ENCODE results near the gene MAP1LC3A.
A peak's percentile ranks its signal among the peaks of the same experiment; 100 is the strongest.

MAP1LC3A gene

GRCh38 chr20:34582221-34582620 lies 23.7 kb downstream of the MAP1LC3A start:
- H3K4me1 ChIP-seq (ENCODE audit: control insufficient read depth in 2 of 2, insufficient read depth in 2 of 2, low read length in 2 of 2) = peaks cover 27 to 48% of the 10 kb centered on the region in 2 donors
- no peaks in the 10 kb centered on the region for H3K9me3 ChIP-seq (ENCODE audit: control insufficient read depth in 2 of 2, low read length in 2 of 2)
- H3K9ac ChIP-seq (ENCODE audit: low read depth in 1 of 2, low read length in 2 of 2) = no peak overlapping the region
- peaks cover 2 to 17% of the 10 kb centered on the region in 2 donors for H3K36me3 ChIP-seq (ENCODE audit: control insufficient read depth in 2 of 2, insufficient read depth in 2 of 2, low read length in 2 of 2)
- H3K4me3 ChIP-seq (ENCODE audit: low read length in 2 of 2) = no peak overlapping the region
- no peaks in the 10 kb centered on the region for H3K27me3 ChIP-seq (ENCODE audit: control insufficient read depth in 2 of 2, insufficient read depth in 2 of 2, low read length in 2 of 2)
- peak overlapping the region; percentile 72 to 76 for H3K27ac ChIP-seq (ENCODE audit: low read depth in 2 of 2, low read length in 2 of 2)

- peaks cover 27 to 48% of the 10 kb centered on the region in 2 donors for H3K4me1 ChIP-seq (ENCODE audit: control insufficient read depth in 2 of 2, insufficient read depth in 2 of 2, low read length in 2 of 2)
- no peaks in the 10 kb centered on the region for H3K27me3 ChIP-seq (ENCODE audit: control insufficient read depth in 2 of 2, insufficient read depth in 2 of 2, low read length in 2 of 2)
- peaks cover 2 to 19% of the 10 kb centered on the region in 2 donors for H3K36me3 ChIP-seq (ENCODE audit: control insufficient read depth in 2 of 2, insufficient read depth in 2 of 2, low read length in 2 of 2)
- no peaks in the 10 kb centered on the region for H3K9me3 ChIP-seq (ENCODE audit: control insufficient read depth in 2 of 2, low read length in 2 of 2)
- H3K27ac ChIP-seq (ENCODE audit: low read depth in 2 of 2, low read length in 2 of 2) = peak overlapping the region in 1 of 2 donors; percentile 72
- H3K9ac ChIP-seq (ENCODE audit: low read depth in 1 of 2, low read length in 2 of 2) = no peak overlapping the region
- no peak overlapping the region for H3K4me3 ChIP-seq (ENCODE audit: low read length in 2 of 2)
Observed at GRCh38 chr20:34582911-34583310, 24.4 kb downstream of the MAP1LC3A start.

- H3K36me3 ChIP-seq (ENCODE audit: control insufficient read depth in 2 of 2, insufficient read depth in 2 of 2, low read length in 2 of 2) = peaks cover 2 to 19% of the 10 kb centered on the region in 2 donors
- H3K4me3 ChIP-seq (ENCODE audit: low read length in 2 of 2) = no peak overlapping the region
- peak overlapping the region in 1 of 2 donors; percentile 53 for H3K27ac ChIP-seq (ENCODE audit: low read depth in 2 of 2, low read length in 2 of 2)
- H3K9me3 ChIP-seq (ENCODE audit: control insufficient read depth in 2 of 2, low read length in 2 of 2) = no peaks in the 10 kb centered on the region
- no peaks in the 10 kb centered on the region for H3K27me3 ChIP-seq (ENCODE audit: control insufficient read depth in 2 of 2, insufficient read depth in 2 of 2, low read length in 2 of 2)
- H3K4me1 ChIP-seq (ENCODE audit: control insufficient read depth in 2 of 2, insufficient read depth in 2 of 2, low read length in 2 of 2) = peaks cover 27 to 45% of the 10 kb centered on the region in 2 donors
- no peak overlapping the region for H3K9ac ChIP-seq (ENCODE audit: low read depth in 1 of 2, low read length in 2 of 2)
Observed at GRCh38 chr20:34583544-34583943, 25.0 kb downstream of the MAP1LC3A start.

- no peak overlapping the region for H3K27ac ChIP-seq (ENCODE audit: low read depth in 2 of 2, low read length in 2 of 2)
- H3K27me3 ChIP-seq (ENCODE audit: control insufficient read depth in 2 of 2, insufficient read depth in 2 of 2, low read length in 2 of 2) = no peaks in the 10 kb centered on the region
- H3K9me3 ChIP-seq (ENCODE audit: control insufficient read depth in 2 of 2, low read length in 2 of 2) = no peaks in the 10 kb centered on the region
- no peak overlapping the region for H3K9ac ChIP-seq (ENCODE audit: low read depth in 1 of 2, low read length in 2 of 2)
- H3K4me1 ChIP-seq (ENCODE audit: control insufficient read depth in 2 of 2, insufficient read depth in 2 of 2, low read length in 2 of 2) = peaks cover 20 to 32% of the 10 kb centered on the region in 2 donors
- peaks cover 2 to 19% of the 10 kb centered on the region in 2 donors for H3K36me3 ChIP-seq (ENCODE audit: control insufficient read depth in 2 of 2, insufficient read depth in 2 of 2, low read length in 2 of 2)
- no peak overlapping the region for H3K4me3 ChIP-seq (ENCODE audit: low read length in 2 of 2)
Observed at GRCh38 chr20:34585019-34585418, 26.5 kb downstream of the MAP1LC3A start.

- H3K27ac ChIP-seq (ENCODE audit: low read depth in 2 of 2, low read length in 2 of 2) = no peak overlapping the region
- H3K36me3 ChIP-seq (ENCODE audit: control insufficient read depth in 2 of 2, insufficient read depth in 2 of 2, low read length in 2 of 2) = peaks cover 2 to 13% of the 10 kb centered on the region in 2 donors
- no peak overlapping the region for H3K9ac ChIP-seq (ENCODE audit: low read depth in 1 of 2, low read length in 2 of 2)
- H3K4me3 ChIP-seq (ENCODE audit: low read length in 2 of 2) = no peak overlapping the region
- H3K27me3 ChIP-seq (ENCODE audit: control insufficient read depth in 2 of 2, insufficient read depth in 2 of 2, low read length in 2 of 2) = no peaks in the 10 kb centered on the region
- H3K9me3 ChIP-seq (ENCODE audit: control insufficient read depth in 2 of 2, low read length in 2 of 2) = no peaks in the 10 kb centered on the region
- peaks cover 11 to 19% of the 10 kb centered on the region in 2 donors for H3K4me1 ChIP-seq (ENCODE audit: control insufficient read depth in 2 of 2, insufficient read depth in 2 of 2, low read length in 2 of 2)
Observed at GRCh38 chr20:34586488-34587163, 28.1 kb downstream of the MAP1LC3A start.

GRCh38 chr20:34595377-34596184 lies 37.1 kb downstream of the MAP1LC3A start:
- no peaks in the 10 kb centered on the region for H3K36me3 ChIP-seq (ENCODE audit: control insufficient read depth in 2 of 2, insufficient read depth in 2 of 2, low read length in 2 of 2)
- H3K27ac ChIP-seq (ENCODE audit: low read depth in 2 of 2, low read length in 2 of 2) = no peak overlapping the region
- H3K4me1 ChIP-seq (ENCODE audit: control insufficient read depth in 2 of 2, insufficient read depth in 2 of 2, low read length in 2 of 2) = peaks cover 0 to 3% of the 10 kb centered on the region in 2 donors
- no peaks in the 10 kb centered on the region for H3K27me3 ChIP-seq (ENCODE audit: control insufficient read depth in 2 of 2, insufficient read depth in 2 of 2, low read length in 2 of 2)
- no peak overlapping the region for H3K9ac ChIP-seq (ENCODE audit: low read depth in 1 of 2, low read length in 2 of 2)
- H3K9me3 ChIP-seq (ENCODE audit: control insufficient read depth in 2 of 2, low read length in 2 of 2) = no peaks in the 10 kb centered on the region
- no peak overlapping the region for H3K4me3 ChIP-seq (ENCODE audit: low read length in 2 of 2)

GRCh38 chr20:34600892-34601653 lies 42.6 kb downstream of the MAP1LC3A start:
- Histone ChIP-seq H3K27ac (ENCODE audit: low read depth in 2 of 2, low read length in 2 of 2) (no peak overlapping the region), H3K9me3 (ENCODE audit: control insufficient read depth in 2 of 2, low read length in 2 of 2) (no peaks in the 10 kb centered on the region), H3K4me1 (ENCODE audit: control insufficient read depth in 2 of 2, insufficient read depth in 2 of 2, low read length in 2 of 2) (peaks cover 0 to 3% of the 10 kb centered on the region in 2 donors), H3K36me3 (ENCODE audit: control insufficient read depth in 2 of 2, insufficient read depth in 2 of 2, low read length in 2 of 2) (no peaks in the 10 kb centered on the region), H3K4me3 (ENCODE audit: low read length in 2 of 2) (no peak overlapping the region), H3K27me3 (ENCODE audit: control insufficient read depth in 2 of 2, insufficient read depth in 2 of 2, low read length in 2 of 2) (no peaks in the 10 kb centered on the region), H3K9ac (ENCODE audit: low read depth in 1 of 2, low read length in 2 of 2) (no peak overlapping the region)

- Histone ChIP-seq H3K4me3 (ENCODE audit: low read length in 2 of 2) (no peak overlapping the region), H3K27me3 (ENCODE audit: control insufficient read depth in 2 of 2, insufficient read depth in 2 of 2, low read length in 2 of 2) (no peaks in the 10 kb centered on the region), H3K36me3 (ENCODE audit: control insufficient read depth in 2 of 2, insufficient read depth in 2 of 2, low read length in 2 of 2) (no peaks in the 10 kb centered on the region), H3K4me1 (ENCODE audit: control insufficient read depth in 2 of 2, insufficient read depth in 2 of 2, low read length in 2 of 2) (no peaks in the 10 kb centered on the region), H3K9me3 (ENCODE audit: control insufficient read depth in 2 of 2, low read length in 2 of 2) (no peaks in the 10 kb centered on the region), H3K9ac (ENCODE audit: low read depth in 1 of 2, low read length in 2 of 2) (no peak overlapping the region), H3K27ac (ENCODE audit: low read depth in 2 of 2, low read length in 2 of 2) (peak overlapping the region; percentile 11 to 14)
Observed at GRCh38 chr20:34604980-34605788, 46.7 kb downstream of the MAP1LC3A start.

- H3K9me3 ChIP-seq (ENCODE audit: control insufficient read depth in 2 of 2, low read length in 2 of 2) = no peaks in the 10 kb centered on the region
- H3K9ac ChIP-seq (ENCODE audit: low read depth in 1 of 2, low read length in 2 of 2) = no peak overlapping the region
- no peak overlapping the region for H3K27ac ChIP-seq (ENCODE audit: low read depth in 2 of 2, low read length in 2 of 2)
- no peaks in the 10 kb centered on the region for H3K4me1 ChIP-seq (ENCODE audit: control insufficient read depth in 2 of 2, insufficient read depth in 2 of 2, low read length in 2 of 2)
- H3K27me3 ChIP-seq (ENCODE audit: control insufficient read depth in 2 of 2, insufficient read depth in 2 of 2, low read length in 2 of 2) = no peaks in the 10 kb centered on the region
- peaks cover 0 to under 1% of the 10 kb centered on the region in 2 donors for H3K36me3 ChIP-seq (ENCODE audit: control insufficient read depth in 2 of 2, insufficient read depth in 2 of 2, low read length in 2 of 2)
- no peak overlapping the region for H3K4me3 ChIP-seq (ENCODE audit: low read length in 2 of 2)
Observed at GRCh38 chr20:34607066-34607465, 48.5 kb downstream of the MAP1LC3A start.

Data from mucosa of rectum (tissue), 2 donors.